GM23338 (cell line): Measurements from ENCODE around the gene MAS1L. TPM values are rescaled to one million over a fixed set of nuclear protein-coding genes. Genes with fewer than 3 reads are reported as not detected.

ENCODE experiments used
- ATAC-seq: fragments of 200-7000 bp; cut with Tn5 transposase; 3 replicates; pipeline ENCODE4 v1.9.1; 2020
- DNase-seq: peaks from one replicate; pipeline ENCODE4 v3.0.0-alpha.2; 2015; ENCODE audit warnings: low spot score
- H2AFZ ChIP-seq: fragments of 200-600 bp; sonication (generic); 2 replicates; pipeline ENCODE4 v1.8.0; 2016; ENCODE audit warnings: antibody characterized with exemption, mild to moderate bottlenecking, moderate library complexity
- H3F3A ChIP-seq: fragments of 200-600 bp; sonication (generic); replicated peaks from 2 replicates; pipeline ENCODE4 v1.8.0; 2017; ENCODE audit warnings: antibody characterized with exemption, mixed run types, low read depth
- H3K27ac ChIP-seq: fragments of 200-600 bp; sonication (generic); 2 replicates; pipeline ENCODE4 v1.6.1; 2016; ENCODE audit warnings: low read depth
- H3K27me3 ChIP-seq: fragments of 200-600 bp; sonication (generic); 2 replicates; pipeline ENCODE4 v1.8.0; 2016; ENCODE audit warnings: mild to moderate bottlenecking, mixed run types, moderate library complexity; ENCODE audit not compliant: insufficient read depth
- H3K36me3 ChIP-seq: fragments of 200-600 bp; sonication (generic); 2 replicates; pipeline ENCODE4 v1.8.0; 2016; ENCODE audit warnings: mild to moderate bottlenecking; ENCODE audit not compliant: insufficient read depth
- H3K4me1 ChIP-seq: fragments of 200-600 bp; sonication (generic); 2 replicates; pipeline ENCODE4 v1.8.0; 2016; ENCODE audit warnings: mild to moderate bottlenecking, moderate library complexity; ENCODE audit not compliant: insufficient read depth
- H3K4me2 ChIP-seq: fragments of 200-600 bp; sonication (generic); 2 replicates; pipeline ENCODE4 v1.7.1; 2017; ENCODE audit warnings: mixed run types
- H3K4me3 ChIP-seq: fragments of 200-600 bp; sonication (generic); 2 replicates; pipeline ENCODE4 v1.6.1; 2016; ENCODE audit warnings: mixed run types
- H3K79me2 ChIP-seq: fragments of 200-600 bp; sonication (generic); replicated peaks from 2 replicates; pipeline ENCODE4 v1.8.0; 2017; ENCODE audit warnings: mild to moderate bottlenecking; ENCODE audit not compliant: insufficient read depth
- H3K9me2 ChIP-seq: fragments of 200-600 bp; sonication (generic); 2 replicates; pipeline ENCODE4 v1.8.0; 2017; ENCODE audit not compliant: insufficient read depth
- H4K20me1 ChIP-seq: fragments of 200-600 bp; sonication (generic); replicated peaks from 2 replicates; pipeline ENCODE4 v1.8.0; 2017; ENCODE audit warnings: mild to moderate bottlenecking; ENCODE audit not compliant: insufficient read depth
- H3K27ac Mint-ChIP-seq: 2 replicates; pipeline ENCODE4 v1.8.0; 2020; ENCODE audit warnings: inconsistent platforms, mild to moderate bottlenecking, moderate library complexity, mixed read lengths
- H3K27me3 Mint-ChIP-seq: 3 replicates; pipeline ENCODE4 v1.8.0; 2022; ENCODE audit warnings: low read depth, mild to moderate bottlenecking, moderate library complexity, mixed read lengths, inconsistent platforms; ENCODE audit not compliant: insufficient read depth, poor library complexity
- H3K36me3 Mint-ChIP-seq: 3 replicates; pipeline ENCODE4 v1.8.0; 2021; ENCODE audit warnings: low read depth, mild to moderate bottlenecking, inconsistent platforms, moderate library complexity, mixed read lengths
- H3K4me1 Mint-ChIP-seq: 3 replicates; pipeline ENCODE4 v1.8.0; 2020; ENCODE audit warnings: mild to moderate bottlenecking, inconsistent platforms, mixed read lengths
- H3K4me3 Mint-ChIP-seq: 3 replicates; pipeline ENCODE4 v1.8.0; 2021; ENCODE audit warnings: moderate library complexity, mild to moderate bottlenecking, inconsistent platforms, mixed read lengths
- H3K9me3 Mint-ChIP-seq: 3 replicates; pipeline ENCODE4 v1.8.0; 2020; ENCODE audit warnings: moderate library complexity, mild to moderate bottlenecking, inconsistent platforms, mixed read lengths
- CREB1 ChIP-seq: fragments of 250-450 bp; sonication (Bioruptor Pico); IDR thresholded peaks from 2 replicates; pipeline ENCODE4 v1.5.0; 2020; ENCODE audit warnings: low read depth, mild to moderate bottlenecking, moderate library complexity
- CTCF ChIP-seq, 2 experiments: fragments of 200-600 bp in 1 of 2; sonication (generic) in 1 of 2; conservative IDR thresholded peaks; 2 replicates each; pipeline versions ENCODE4 v1.5.1 to v1.6.1; 2016 to 2017; ENCODE audit warnings: antibody characterized with exemption in 2 of 2, low read depth in 2 of 2, mild to moderate bottlenecking in 2 of 2, moderate library complexity in 1 of 2
- EZH2 ChIP-seq: fragments of 200-600 bp; sonication (generic); IDR thresholded peaks from one replicate; pipeline ENCODE4 v1.8.0; 2017; ENCODE audit warnings: antibody characterized with exemption, mild to moderate bottlenecking, low read depth; ENCODE audit not compliant: unreplicated experiment
- JUNB ChIP-seq: IDR thresholded peaks from one replicate; pipeline ENCODE4 v1.6.1; 2016; ENCODE audit warnings: antibody characterized with exemption; ENCODE audit not compliant: unreplicated experiment
- NANOG ChIP-seq: IDR thresholded peaks from 2 replicates; pipeline ENCODE4 v1.6.1; 2016; ENCODE audit warnings: antibody characterized with exemption, borderline replicate concordance
- STAT1 ChIP-seq: IDR thresholded peaks from one replicate; pipeline ENCODE4 v1.6.1; 2016; ENCODE audit warnings: antibody characterized with exemption; ENCODE audit not compliant: unreplicated experiment
- polyA plus RNA-seq: library from polyadenylated mRNA; unstranded; fragments of >200 nt; fragmentation: Nextera tagmentation; extraction: Ambion mirVana; gene quantifications from 2 replicates; pipeline ENCODE4 v1.2.1, GENCODE V29; 2016
- total RNA-seq: library from RNA; depleted of rRNA; stranded (reverse); fragments of >200 nt; shearing (Covaris generic); gene quantifications from 2 replicates; pipeline ENCODE4 v1.2.3, GENCODE V29; 2014
- TF ChIP-seq, protein P1 (sequence below): IDR thresholded peaks from one replicate; pipeline ENCODE4 v1.6.1; 2018; ENCODE audit warnings: antibody characterized with exemption; ENCODE audit not compliant: unreplicated experiment
- TF ChIP-seq, protein P2 (sequence below): IDR thresholded peaks from 2 replicates; pipeline ENCODE4 v1.6.1; 2016; ENCODE audit warnings: antibody characterized with exemption

Gene MAS1L
- total and polyA plus RNA-seq, 2 experiments from 2014 or later: not detected

DNA sequence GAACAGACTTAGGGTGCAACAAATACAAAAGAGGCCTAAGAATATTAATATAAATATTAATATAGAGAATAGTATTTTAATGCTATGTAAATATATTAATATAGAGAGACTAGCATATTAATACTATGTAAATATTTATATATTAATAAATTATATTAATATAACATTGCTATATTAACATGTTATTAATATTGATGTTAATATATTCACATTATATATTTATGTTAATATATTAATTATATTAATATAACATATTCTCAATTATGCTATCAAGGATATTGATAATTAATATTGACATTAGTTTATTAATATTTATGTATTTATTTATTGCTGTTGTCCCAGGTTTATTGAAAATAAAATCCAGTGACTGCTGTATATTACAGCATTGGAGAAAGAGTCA is 1.1 kb upstream of the MAS1L start:
- no peak overlapping the region for H3K27ac Mint-ChIP-seq
- Histone ChIP-seq H3K4me3 (no peak overlapping the region), H3K27me3 (no peaks in the 10 kb centered on the region), H3K27ac (no peak overlapping the region), H4K20me1 (no peaks in the 10 kb centered on the region), H2AFZ (no peak overlapping the region), H3K4me2 (no peak overlapping the region), H3F3A (no peaks in the 10 kb centered on the region), H3K9me2 (peaks cover 22% of the 10 kb centered on the region), H3K36me3 (no peaks in the 10 kb centered on the region), H3K79me2 (no peaks in the 10 kb centered on the region), H3K4me1 (no peaks in the 10 kb centered on the region)
- DNase-seq (no peak), ATAC-seq (no peak)
- no peaks in the 10 kb centered on the region for H3K9me3 Mint-ChIP-seq
- no peak overlapping the region for H3K4me3 Mint-ChIP-seq
- H3K27me3 Mint-ChIP-seq: peaks cover 5% of the 10 kb centered on the region
- TF ChIP-seq, protein P1, sequence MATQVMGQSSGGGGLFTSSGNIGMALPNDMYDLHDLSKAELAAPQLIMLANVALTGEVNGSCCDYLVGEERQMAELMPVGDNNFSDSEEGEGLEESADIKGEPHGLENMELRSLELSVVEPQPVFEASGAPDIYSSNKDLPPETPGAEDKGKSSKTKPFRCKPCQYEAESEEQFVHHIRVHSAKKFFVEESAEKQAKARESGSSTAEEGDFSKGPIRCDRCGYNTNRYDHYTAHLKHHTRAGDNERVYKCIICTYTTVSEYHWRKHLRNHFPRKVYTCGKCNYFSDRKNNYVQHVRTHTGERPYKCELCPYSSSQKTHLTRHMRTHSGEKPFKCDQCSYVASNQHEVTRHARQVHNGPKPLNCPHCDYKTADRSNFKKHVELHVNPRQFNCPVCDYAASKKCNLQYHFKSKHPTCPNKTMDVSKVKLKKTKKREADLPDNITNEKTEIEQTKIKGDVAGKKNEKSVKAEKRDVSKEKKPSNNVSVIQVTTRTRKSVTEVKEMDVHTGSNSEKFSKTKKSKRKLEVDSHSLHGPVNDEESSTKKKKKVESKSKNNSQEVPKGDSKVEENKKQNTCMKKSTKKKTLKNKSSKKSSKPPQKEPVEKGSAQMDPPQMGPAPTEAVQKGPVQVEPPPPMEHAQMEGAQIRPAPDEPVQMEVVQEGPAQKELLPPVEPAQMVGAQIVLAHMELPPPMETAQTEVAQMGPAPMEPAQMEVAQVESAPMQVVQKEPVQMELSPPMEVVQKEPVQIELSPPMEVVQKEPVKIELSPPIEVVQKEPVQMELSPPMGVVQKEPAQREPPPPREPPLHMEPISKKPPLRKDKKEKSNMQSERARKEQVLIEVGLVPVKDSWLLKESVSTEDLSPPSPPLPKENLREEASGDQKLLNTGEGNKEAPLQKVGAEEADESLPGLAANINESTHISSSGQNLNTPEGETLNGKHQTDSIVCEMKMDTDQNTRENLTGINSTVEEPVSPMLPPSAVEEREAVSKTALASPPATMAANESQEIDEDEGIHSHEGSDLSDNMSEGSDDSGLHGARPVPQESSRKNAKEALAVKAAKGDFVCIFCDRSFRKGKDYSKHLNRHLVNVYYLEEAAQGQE: no peak
- TF ChIP-seq NANOG (no peak), CREB1 (CRISPR knock-in tag) (no peak), STAT1 (no peak)
- peaks cover 5% of the 10 kb centered on the region for H3K4me1 Mint-ChIP-seq
- H3K36me3 Mint-ChIP-seq: no peaks in the 10 kb centered on the region

DNA sequence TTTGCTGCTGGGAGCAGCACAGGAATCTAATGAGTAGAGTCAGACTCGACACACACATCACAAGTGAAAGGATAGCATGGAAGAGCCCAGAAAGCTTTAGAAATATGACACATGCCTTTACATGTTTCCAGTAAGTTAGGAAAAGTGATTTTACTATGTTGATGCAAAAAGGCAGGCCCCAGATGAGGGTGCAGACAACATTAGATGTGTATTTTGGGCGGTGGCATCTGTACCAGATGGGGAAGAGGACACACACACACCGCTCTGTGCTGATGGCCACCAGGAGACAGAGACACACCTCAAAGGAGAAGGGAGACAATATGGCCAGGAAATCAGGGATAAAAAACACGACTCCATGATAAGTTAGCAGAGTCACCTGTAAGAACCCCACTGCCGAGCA is 625 bp downstream of the MAS1L start:
- no peaks in the 10 kb centered on the region for H3F3A ChIP-seq
- Mint-ChIP-seq H3K27ac (no peak overlapping the region), H3K9me3 (no peaks in the 10 kb centered on the region), H3K36me3 (no peaks in the 10 kb centered on the region), H3K4me3 (no peak overlapping the region), H3K4me1 (no peaks in the 10 kb centered on the region), H3K27me3 (peaks cover 4% of the 10 kb centered on the region)
- ATAC-seq (no peak), DNase-seq (no peak)
- peaks cover 22% of the 10 kb centered on the region for H3K9me2 ChIP-seq
- no peak overlapping the region for H3K27ac ChIP-seq
- no peaks in the 10 kb centered on the region for H3K27me3 ChIP-seq
- TF ChIP-seq, protein P2, sequence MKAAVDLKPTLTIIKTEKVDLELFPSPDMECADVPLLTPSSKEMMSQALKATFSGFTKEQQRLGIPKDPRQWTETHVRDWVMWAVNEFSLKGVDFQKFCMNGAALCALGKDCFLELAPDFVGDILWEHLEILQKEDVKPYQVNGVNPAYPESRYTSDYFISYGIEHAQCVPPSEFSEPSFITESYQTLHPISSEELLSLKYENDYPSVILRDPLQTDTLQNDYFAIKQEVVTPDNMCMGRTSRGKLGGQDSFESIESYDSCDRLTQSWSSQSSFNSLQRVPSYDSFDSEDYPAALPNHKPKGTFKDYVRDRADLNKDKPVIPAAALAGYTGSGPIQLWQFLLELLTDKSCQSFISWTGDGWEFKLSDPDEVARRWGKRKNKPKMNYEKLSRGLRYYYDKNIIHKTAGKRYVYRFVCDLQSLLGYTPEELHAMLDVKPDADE: no peak
- TF ChIP-seq CREB1 (CRISPR knock-in tag) (no peak), EZH2 (no peak), JUNB (no peak), CTCF (conservative IDR thresholded peaks at IDR 0.05; ENCODE audit: low read depth in 2 of 2) (no peak), NANOG (no peak)
- no peak overlapping the region for H2AFZ ChIP-seq
- no peaks in the 10 kb centered on the region for H3K4me1 ChIP-seq
- no peaks in the 10 kb centered on the region for H3K79me2 ChIP-seq
- no peaks in the 10 kb centered on the region for H3K36me3 ChIP-seq
- H4K20me1 ChIP-seq: no peaks in the 10 kb centered on the region
- no peak overlapping the region for H3K4me2 ChIP-seq
- H3K4me3 ChIP-seq: no peak overlapping the region
